Measurements from ENCODE around the gene NRAP.

DNA sequence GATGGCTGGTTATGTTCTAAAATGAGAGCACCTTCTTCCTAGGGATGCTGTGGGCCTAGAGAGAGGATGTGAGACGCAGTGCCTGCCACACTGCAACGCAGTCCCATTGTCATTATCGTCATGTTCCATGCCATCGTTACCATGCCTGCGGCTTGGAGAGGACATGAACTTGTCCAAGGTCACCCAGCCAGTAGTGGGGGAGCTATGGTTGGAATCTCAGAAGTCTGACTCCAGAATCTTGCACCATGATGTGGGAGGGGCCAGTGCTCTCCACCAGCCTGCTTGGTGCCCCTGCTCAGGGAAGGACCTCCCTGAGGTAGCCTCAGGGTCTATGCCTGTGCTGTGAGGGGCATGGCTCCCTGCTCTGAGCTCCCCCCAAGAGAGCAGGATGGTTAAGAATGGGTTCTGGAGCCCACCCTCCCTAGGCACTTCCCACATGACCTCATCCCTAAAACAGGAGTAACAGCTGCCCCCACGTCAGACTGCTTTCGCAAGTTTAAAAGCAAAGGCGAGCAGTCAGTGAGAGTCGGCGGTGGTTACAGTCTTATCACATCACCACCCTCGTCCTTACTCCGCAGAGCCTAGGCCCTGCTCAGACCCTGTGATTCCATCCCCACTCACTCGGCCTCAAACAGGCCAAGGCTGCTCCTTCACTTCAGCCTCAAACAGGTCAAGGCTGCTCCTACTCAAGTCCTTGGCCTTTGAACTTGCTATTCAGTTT is 60.6 kb downstream of the NRAP start:
- no peak for TF ChIP-seq EZH2phosphoT487 (IDR thresholded peaks at IDR 0.05; ENCODE audit: insufficient read depth, low read depth)
- no peak for TF ChIP-seq EZH2 (IDR thresholded peaks at IDR 0.05; ENCODE audit: insufficient read depth, poor library complexity, severe bottlenecking)

Measured in GM23248 (cell line).